Right lobe of liver (tissue), 6 donors: ENCODE measurements around the gene EMC10. TPM values are rescaled to one million over a fixed set of nuclear protein-coding genes. Genes with fewer than 3 reads are reported as not detected.

Experiments
- ATAC-seq, 4 donors: fragments of 200-7000 bp; cut with Tn5 transposase; one replicate each; pipeline ENCODE4 v1.9.1; 2020; ENCODE audit warnings: mild to moderate bottlenecking in 4 of 4, moderate library complexity in 4 of 4
- DNase-seq, 3 donors: peaks; one replicate each; pipeline ENCODE4 v3.0.0-alpha.2; 2020
- H3K27ac ChIP-seq, 3 donors: fragments of 200-600 bp; one replicate each; pipeline ENCODE4 v1.8.0; 2022
- H3K27me3 ChIP-seq, 2 donors: fragments of 200-600 bp; one replicate each; pipeline ENCODE4 v1.8.0; 2022
- H3K36me3 ChIP-seq, 4 donors: fragments of 200-600 bp; sonication (generic) in 1 of 4; one replicate each; pipeline versions ENCODE4 v1.5.1 to v1.8.0; 2017 to 2022; ENCODE audit warnings: control low read depth in 1 of 4
- H3K4me1 ChIP-seq, 4 donors: fragments of 200-600 bp; sonication (generic) in 1 of 4; one replicate each; pipeline versions ENCODE4 v1.5.1 to v1.8.0; 2017 to 2022; ENCODE audit warnings: control low read depth in 1 of 4
- H3K4me3 ChIP-seq, 3 donors: fragments of 200-600 bp; one replicate each; pipeline ENCODE4 v1.8.0; 2022
- H3K9me3 ChIP-seq, 4 donors: fragments of 200-600 bp; sonication (generic) in 1 of 4; one replicate each; pipeline versions ENCODE4 v1.5.1 to v1.8.0; 2017 to 2022; ENCODE audit warnings: control low read depth in 1 of 4
- CTCF ChIP-seq, 4 donors: fragments of 200-600 bp in 3 of 4; fragments of 450-650 bp in 1 of 4; IDR thresholded peaks; one replicate each; pipeline versions ENCODE4 v1.5.1 to v1.8.0; 2016 to 2022; ENCODE audit warnings: antibody characterized with exemption in 4 of 4, mild to moderate bottlenecking in 2 of 4
- POLR2A ChIP-seq: fragments of 450-650 bp; IDR thresholded peaks from one replicate; pipeline ENCODE4 v1.6.1; 2017; ENCODE audit warnings: antibody characterized with exemption, mild to moderate bottlenecking
- whole genome bisulfite sequencing: methylation state at CpG from one replicate; pipeline ENCODE4 v1.1.6; 2018; ENCODE audit warnings: low coverage, low lambda C conversion rate; ENCODE audit not compliant: insufficient coverage; ENCODE audit errors: missing lambda C conversion rate; 5-methylcytosine and 5-hydroxymethylcytosine counted together
- intact Hi-C, 2 donors: fragments of 100-400 bp; cut with DNase I; formaldehyde crosslinking; loops; one replicate each; pipeline versions ENCODE4 v1.11.2 to v1.14.1; 2022
- total RNA-seq, 6 experiments: library from RNA; depleted of rRNA in 2 of 6; stranded (reverse); fragments of >200 nt in 2 of 6; fragmentation: NEBNext Ultra II Directional in 3 of 6; extraction: Animal tissue kit (Norgen Biotek cat#: 25700) in 3 of 6; gene quantifications; one replicate each; pipeline versions ENCODE4 v1.1.0 to v1.2.4, GENCODE V29; 2016 to 2023
- donor health status: DM: no; HTN: yes; CAD: no.
- donor health status: DM: no; HTN: no; CAD: no.
- donor health status: DM: no; HTN: no; CAD: no.
- donor health status: DM: no; HTN: yes; CAD: no.
- donor health status: DM: no; HTN: yes; CAD: no.

The EMC10 gene
- total RNA-seq, 6 experiments from 2014 or later = 48.6 to 82.8 (median 74.2) TPM

- no peak for ATAC-seq
- 42% methylated on average over 2 of the region's 2 CpGs for WGBS
- no peak overlapping the region for H3K27ac ChIP-seq
- intact Hi-C loops = loop anchor here in 1 of 2 donors (10.0 kb wide), 1 partner anchor 81 kb away; the partner anchor contains the start of gene NR1H2
- H3K9me3 ChIP-seq = no peaks in the 10 kb centered on the region
- H3K4me3 ChIP-seq = no peak overlapping the region
- H3K4me1 ChIP-seq = no peaks in the 10 kb centered on the region
- no peaks in the 10 kb centered on the region for H3K36me3 ChIP-seq
- no peak for DNase-seq
- no peak for TF ChIP-seq POLR2A
- TF ChIP-seq CTCF (IDR thresholded peaks at IDR 0.05) = no peak
- H3K27me3 ChIP-seq = no peaks in the 10 kb centered on the region
Observed at GRCh38 chr19:50455992-50456391, 20.3 kb upstream of the EMC10 start.

GRCh38 chr19:50457300-50457699, 19.0 kb upstream of the EMC10 start:
- H3K9me3 ChIP-seq = no peaks in the 10 kb centered on the region
- no peak overlapping the region for H3K27ac ChIP-seq
- intact Hi-C loops = loop anchor here in 1 of 2 donors (10.0 kb wide), 1 partner anchor 82 kb away; the partner anchor contains the start of gene NR1H2
- TF ChIP-seq POLR2A (no peak), CTCF (IDR thresholded peaks at IDR 0.05) (no peak)
- H3K4me1 ChIP-seq = no peaks in the 10 kb centered on the region
- WGBS = no CpG with 5 or more reads among the region's 5 CpGs
- DNase-seq (no peak), ATAC-seq (no peak)
- H3K27me3 ChIP-seq = no peaks in the 10 kb centered on the region
- H3K36me3 ChIP-seq = no peaks in the 10 kb centered on the region
- H3K4me3 ChIP-seq = no peak overlapping the region

GRCh38 chr19:50458396-50459066, 17.8 kb upstream of the EMC10 start:
- ATAC-seq = no peak
- Histone ChIP-seq H3K36me3 (no peaks in the 10 kb centered on the region), H3K27ac (no peak overlapping the region), H3K27me3 (no peaks in the 10 kb centered on the region), H3K4me1 (no peaks in the 10 kb centered on the region), H3K9me3 (no peaks in the 10 kb centered on the region), H3K4me3 (no peak overlapping the region)
- TF ChIP-seq CTCF (IDR thresholded peaks at IDR 0.05) (no peak), POLR2A (no peak)
- 59% methylated on average over 17 of the region's 50 CpGs for WGBS
- intact Hi-C loops = loop anchor here in 1 of 2 donors (10.0 kb wide), 1 partner anchor 84 kb away; the partner anchor contains the start of gene NR1H2
- DNase-seq = no peak

- no peaks in the 10 kb centered on the region for H3K36me3 ChIP-seq
- no peak for ATAC-seq
- intact Hi-C loops = loop anchor here in 1 of 2 donors (10.0 kb wide), 1 partner anchor 84 kb away; the partner anchor contains the start of gene NR1H2
- DNase-seq = no peak
- TF ChIP-seq POLR2A = no peak
- no peak for TF ChIP-seq CTCF (IDR thresholded peaks at IDR 0.05)
- no peaks in the 10 kb centered on the region for H3K27me3 ChIP-seq
- no peaks in the 10 kb centered on the region for H3K9me3 ChIP-seq
- H3K4me3 ChIP-seq = no peak overlapping the region
- WGBS = 59% methylated on average over 20 of the region's 32 CpGs
- H3K4me1 ChIP-seq = no peaks in the 10 kb centered on the region
- H3K27ac ChIP-seq = no peak overlapping the region
Observed at GRCh38 chr19:50459067-50459456, 17.2 kb upstream of the EMC10 start.
